Sigmoid colon (tissue), 3 donors: ENCODE data around the gene RAB3C.

Experiments
- POLR2A ChIP-seq, 2 donors: fragments of 450-650 bp; IDR thresholded peaks; one replicate each; pipeline ENCODE4 v1.6.1; 2016; ENCODE audit warnings: antibody characterized with exemption in 2 of 2, mild to moderate bottlenecking in 2 of 2, moderate library complexity in 2 of 2
- TF ChIP-seq, protein P1 (sequence below), 4 experiments: fragments of 450-650 bp in 3 of 4; fragments of 200-600 bp in 1 of 4; IDR thresholded peaks; one replicate each; pipeline ENCODE4 v1.5.1; 2016 to 2019; ENCODE audit warnings: antibody characterized with exemption in 4 of 4, mild to moderate bottlenecking in 3 of 4, moderate library complexity in 2 of 4

DNA sequence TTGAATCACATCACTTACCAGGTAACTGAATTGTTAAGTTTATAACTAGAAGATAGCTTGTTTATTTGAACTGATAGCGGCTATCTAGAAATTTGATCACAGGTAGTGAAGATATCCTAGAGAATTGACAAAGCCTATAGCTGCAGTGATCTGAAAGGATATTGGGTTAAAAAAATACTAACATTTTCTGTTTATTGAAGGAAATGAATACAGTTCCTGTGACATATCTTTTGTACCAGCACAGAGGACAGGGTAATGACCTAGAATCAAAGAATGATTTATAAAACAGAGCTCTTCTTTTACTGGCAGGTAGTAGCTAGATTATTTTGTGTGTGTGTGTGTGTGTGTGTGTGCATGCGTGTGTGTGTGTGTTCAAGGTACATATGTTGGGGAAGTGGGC is 94.8 kb downstream of the RAB3C start:
- TF ChIP-seq, protein P1, sequence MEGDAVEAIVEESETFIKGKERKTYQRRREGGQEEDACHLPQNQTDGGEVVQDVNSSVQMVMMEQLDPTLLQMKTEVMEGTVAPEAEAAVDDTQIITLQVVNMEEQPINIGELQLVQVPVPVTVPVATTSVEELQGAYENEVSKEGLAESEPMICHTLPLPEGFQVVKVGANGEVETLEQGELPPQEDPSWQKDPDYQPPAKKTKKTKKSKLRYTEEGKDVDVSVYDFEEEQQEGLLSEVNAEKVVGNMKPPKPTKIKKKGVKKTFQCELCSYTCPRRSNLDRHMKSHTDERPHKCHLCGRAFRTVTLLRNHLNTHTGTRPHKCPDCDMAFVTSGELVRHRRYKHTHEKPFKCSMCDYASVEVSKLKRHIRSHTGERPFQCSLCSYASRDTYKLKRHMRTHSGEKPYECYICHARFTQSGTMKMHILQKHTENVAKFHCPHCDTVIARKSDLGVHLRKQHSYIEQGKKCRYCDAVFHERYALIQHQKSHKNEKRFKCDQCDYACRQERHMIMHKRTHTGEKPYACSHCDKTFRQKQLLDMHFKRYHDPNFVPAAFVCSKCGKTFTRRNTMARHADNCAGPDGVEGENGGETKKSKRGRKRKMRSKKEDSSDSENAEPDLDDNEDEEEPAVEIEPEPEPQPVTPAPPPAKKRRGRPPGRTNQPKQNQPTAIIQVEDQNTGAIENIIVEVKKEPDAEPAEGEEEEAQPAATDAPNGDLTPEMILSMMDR (IDR thresholded peaks at IDR 0.05): no peak
- TF ChIP-seq POLR2A (IDR thresholded peaks at IDR 0.05): no peak
